Retinal pigment epithelial cell (primary cell): ENCODE data around the gene ALOX15.

Experiments
- DNase-seq: peaks from one replicate; pipeline ENCODE4 v3.0.0-alpha.2; 2010; ENCODE audit warnings: low read depth
- H3K4me3 ChIP-seq: 2 replicates; pipeline ENCODE4 v1.5.1; 2011; ENCODE audit warnings: mild to moderate bottlenecking, low read length, control low read depth, moderate library complexity
- CTCF ChIP-seq: conservative IDR thresholded peaks from 2 replicates; pipeline ENCODE4 v1.5.1; 2011; ENCODE audit warnings: low read depth, low read length, control low read depth, inconsistent platforms

Gene ALOX15

GRCh38 chr17:4582691-4583090, 58.8 kb downstream of the ALOX15 start:
- H3K4me3 ChIP-seq, result no peak overlapping the region
- TF ChIP-seq CTCF, result no peak
- DNase-seq, result no peak

GRCh38 chr17:4582101-4582501, 59.4 kb downstream of the ALOX15 start:
- no peak for TF ChIP-seq CTCF
- DNase-seq, result peak; percentile 18
- H3K4me3 ChIP-seq, result no peak overlapping the region
